ENCODE measurements around the gene POLR1F.
A peak's percentile ranks its signal among the peaks of the same experiment; 100 is the strongest.
"Not testable (repeated sequence)": the region's sequence is repeated elsewhere in the genome, so short reads cannot be mapped to it uniquely, and the experiment has no call there.

The POLR1F gene, protein sequence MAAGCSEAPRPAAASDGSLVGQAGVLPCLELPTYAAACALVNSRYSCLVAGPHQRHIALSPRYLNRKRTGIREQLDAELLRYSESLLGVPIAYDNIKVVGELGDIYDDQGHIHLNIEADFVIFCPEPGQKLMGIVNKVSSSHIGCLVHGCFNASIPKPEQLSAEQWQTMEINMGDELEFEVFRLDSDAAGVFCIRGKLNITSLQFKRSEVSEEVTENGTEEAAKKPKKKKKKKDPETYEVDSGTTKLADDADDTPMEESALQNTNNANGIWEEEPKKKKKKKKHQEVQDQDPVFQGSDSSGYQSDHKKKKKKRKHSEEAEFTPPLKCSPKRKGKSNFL

GRCh38 chr7:19708397-19709248, at the start of gene POLR1F:
TSS of gene POLR1F (minus strand) at chr7:19709037. CDS start at chr7:19709016, 21 bp downstream.
- peak; percentile 90 for DNase-seq

GRCh38 chr7:19754521-19755116, 45.8 kb upstream of the POLR1F start:
- DNase-seq, result no peak

DNA sequence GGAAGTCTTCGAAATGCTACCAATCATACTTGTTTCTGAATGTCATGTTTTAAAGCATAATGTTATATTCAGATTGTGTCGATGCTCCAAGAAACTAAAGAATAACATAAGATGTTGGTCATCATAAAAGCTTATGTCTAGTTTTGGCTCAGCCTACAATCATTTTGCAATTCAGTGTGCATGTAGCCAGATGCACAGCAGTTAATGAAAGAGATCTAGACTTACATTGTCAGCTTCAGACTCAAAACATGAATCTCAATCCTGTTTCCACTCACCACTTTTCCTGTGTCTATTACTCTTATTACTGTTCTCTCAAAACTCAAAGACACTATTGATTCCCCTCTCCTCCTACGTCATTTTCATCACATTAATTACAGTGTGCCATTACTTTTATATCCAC, 43.2 kb upstream of the POLR1F start:
- DNase-seq, result no peak

DNA sequence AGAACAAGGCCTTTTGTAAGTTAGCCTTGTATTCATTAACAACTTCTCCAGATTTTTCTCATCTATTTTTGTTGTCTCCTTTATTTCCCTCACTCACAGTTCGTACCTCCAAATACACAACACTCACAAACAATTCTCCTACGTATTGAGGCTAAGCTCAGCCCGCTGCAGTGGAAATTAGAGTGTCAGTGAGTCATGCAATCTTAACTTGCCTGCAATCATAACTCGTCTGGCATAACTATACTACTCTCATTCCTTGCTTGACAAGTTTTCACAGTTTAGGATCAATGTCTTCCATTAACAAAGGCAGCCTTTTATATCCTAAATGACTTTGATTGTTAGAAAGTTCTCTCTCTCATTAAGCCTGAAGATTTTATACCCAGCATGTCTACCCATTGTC, 40.8 kb upstream of the POLR1F start:
- DNase-seq, result no peak

DNA sequence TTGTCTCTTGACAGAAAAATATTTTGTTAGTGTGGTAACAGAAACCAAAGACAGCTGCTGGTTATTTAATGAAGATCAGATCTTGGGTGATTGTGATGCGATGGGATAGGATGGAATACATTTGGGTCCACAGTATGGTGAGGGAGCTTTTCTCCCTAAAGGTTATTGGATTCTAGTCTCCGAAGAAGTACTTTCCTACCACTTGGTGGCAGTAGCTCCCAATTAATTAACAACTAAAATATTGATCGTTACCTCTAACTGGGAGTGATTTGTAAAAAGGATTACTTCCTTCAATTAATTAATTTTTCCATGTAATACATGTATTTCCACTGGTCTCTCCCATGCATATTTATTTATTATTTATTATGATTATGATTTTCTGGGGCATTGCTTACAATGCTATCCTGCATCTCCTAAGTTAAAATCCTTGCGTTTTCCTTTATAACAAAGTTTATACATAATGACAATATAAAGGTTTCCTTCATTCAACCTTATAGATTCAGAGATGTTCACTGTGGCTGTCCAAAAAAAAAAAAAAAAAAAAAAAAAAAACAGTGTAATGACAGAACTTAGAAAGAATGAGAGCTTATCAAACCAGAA, 39.0 kb upstream of the POLR1F start:
- DNase-seq, result no peak

GRCh38 chr7:19744075-19744474, 35.2 kb upstream of the POLR1F start:
- DNase-seq, result no peak

DNA sequence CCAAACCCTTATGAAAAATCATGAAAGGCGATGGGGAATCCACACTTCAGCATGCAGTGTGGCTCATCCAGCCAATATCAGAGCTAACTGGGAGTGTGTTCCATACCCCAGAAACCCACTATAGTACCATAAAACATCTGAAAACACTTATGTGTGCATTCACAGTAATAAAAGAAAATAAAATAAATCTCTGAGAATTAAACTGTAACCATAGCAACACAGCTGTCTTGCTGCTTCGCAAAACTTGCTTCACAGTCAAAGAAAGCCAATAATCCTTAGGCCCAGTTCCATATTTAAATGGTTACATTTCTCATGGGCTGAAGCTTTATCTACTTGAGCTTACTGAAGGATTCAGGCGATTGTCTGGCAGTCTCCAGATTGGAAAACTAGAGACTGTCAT, 19.9 kb upstream of the POLR1F start:
- no peak for DNase-seq

GRCh38 chr7:19725770-19726169, 16.9 kb upstream of the POLR1F start:
- no peak for DNase-seq

DNA sequence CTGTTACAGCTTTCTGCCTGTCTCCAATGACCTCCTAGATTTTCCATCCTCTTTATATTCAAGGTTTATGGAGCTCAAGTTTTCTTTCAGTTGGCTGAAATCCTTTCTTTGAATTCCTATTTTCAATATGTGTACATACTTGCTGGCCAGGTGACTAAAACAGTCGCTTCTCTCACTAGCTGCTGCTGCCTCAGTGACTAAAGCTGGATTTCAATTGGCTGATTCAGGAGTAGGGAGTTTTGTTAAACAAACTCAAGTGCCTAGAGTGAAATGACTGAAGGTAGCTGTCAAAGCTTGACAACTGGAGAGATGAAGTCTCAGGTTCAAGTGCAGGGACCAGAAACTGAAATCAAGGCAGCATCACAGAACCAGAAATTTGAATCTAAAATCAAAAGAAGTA, 6.7 kb upstream of the POLR1F start:
- DNase-seq, result no peak

DNA sequence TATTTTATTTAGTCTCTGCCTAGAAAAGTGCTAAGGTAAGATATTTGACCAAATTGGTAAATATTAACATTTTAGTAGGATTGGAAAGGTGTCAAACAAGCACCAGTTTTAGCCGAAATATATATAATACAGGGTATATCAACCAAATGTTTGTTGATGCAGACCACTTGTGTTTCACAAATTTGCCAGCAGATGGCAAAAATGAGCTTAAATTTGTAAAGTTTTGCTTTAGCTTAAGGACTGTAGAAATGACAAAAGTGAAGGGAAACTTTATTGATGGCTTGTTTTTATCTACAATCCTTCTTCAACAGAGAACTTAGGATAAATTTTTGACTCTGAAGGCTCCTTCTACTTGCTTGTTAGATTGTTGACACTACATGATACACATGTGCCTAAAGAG, 4.8 kb upstream of the POLR1F start:
- DNase-seq, result peak; percentile 11

GRCh38 chr7:19709249-19709578, 377 bp upstream of the POLR1F start:
- no peak for DNase-seq

GRCh38 chr7:19707240-19707639, 1.6 kb downstream of the POLR1F start:
- no peak for DNase-seq

- DNase-seq, result no peak
Measured at GRCh38 chr7:19705663-19706062, 3.2 kb downstream of the POLR1F start.

DNA sequence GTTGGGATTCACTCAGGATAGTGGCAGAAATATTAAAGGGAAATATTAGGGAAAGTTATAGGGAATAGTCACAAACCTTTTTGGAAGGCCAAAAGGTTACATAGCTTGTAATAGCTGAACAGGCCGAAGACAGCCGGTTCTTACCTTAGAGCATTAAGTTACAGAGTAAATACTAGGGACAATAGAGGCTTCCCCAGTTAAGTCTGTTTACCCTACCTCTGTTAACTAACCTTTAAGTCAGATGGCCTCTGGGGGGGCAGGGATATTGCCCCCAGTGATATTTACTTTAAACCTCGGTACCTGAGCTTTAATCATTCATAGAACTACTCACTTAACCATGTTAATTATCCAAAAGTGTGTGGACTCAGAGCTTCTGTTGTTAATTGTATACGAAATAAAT, 7.4 kb downstream of the POLR1F start:
- no peak for DNase-seq

GRCh38 chr7:19700936-19701335, 7.9 kb downstream of the POLR1F start:
- DNase-seq, result no peak

DNA sequence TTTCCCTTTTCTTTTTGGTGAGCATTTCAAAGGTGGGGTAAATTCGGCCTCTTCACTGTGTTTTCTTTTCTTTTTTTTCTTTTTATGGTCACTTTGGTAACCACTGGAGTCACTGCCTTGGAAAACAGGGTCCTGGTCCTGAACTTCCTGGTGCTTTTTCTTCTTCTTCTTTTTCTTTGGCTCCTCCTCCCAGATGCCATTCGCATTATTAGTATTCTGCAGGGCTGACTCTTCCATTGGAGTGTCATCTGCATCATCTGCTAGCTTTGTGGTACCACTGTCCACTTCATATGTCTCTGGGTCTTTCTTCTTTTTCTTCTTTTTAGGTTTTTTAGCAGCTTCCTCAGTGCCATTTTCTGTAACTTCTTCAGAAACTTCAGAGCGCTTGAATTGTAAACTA, 10.5 kb downstream of the POLR1F start:
- DNase-seq, result no peak

- no peak for DNase-seq
Measured at GRCh38 chr7:19696926-19697325, 11.9 kb downstream of the POLR1F start.

DNA sequence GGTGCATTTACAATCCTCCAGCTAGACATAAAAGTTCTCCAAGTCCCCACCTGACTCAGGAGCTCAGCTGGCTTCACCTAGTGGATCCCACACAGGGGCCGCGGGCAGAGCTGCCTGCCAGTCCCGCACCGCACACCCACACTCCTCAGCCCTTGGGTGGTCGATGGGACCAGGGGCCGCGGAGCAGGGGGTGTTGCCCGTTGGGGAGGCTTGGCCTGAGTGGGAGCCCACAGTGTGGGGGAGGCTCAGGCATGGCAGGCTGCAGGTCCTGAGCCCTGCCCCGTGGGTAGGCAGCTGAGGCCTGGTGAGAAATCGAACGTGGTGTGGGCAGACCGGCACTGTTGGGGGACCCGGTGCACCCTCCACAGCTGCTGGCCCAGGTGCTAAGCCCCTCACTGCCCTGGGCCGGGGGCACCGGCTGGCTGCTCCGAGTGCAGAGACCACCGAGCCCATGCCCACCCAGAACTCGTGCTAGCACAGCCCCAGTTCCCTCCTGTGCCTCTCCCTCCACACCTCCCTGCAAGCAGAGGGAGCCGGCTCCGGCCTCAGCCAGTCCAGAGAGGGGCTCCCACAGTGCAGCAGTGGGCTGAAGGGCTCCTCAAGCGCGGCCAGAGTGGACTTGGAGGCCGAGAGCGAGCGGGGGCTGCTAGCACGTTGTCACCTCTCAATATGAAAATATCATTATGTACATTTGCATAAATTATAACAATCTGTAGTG, 16.6 kb downstream of the POLR1F start:
- no peak for DNase-seq

DNA sequence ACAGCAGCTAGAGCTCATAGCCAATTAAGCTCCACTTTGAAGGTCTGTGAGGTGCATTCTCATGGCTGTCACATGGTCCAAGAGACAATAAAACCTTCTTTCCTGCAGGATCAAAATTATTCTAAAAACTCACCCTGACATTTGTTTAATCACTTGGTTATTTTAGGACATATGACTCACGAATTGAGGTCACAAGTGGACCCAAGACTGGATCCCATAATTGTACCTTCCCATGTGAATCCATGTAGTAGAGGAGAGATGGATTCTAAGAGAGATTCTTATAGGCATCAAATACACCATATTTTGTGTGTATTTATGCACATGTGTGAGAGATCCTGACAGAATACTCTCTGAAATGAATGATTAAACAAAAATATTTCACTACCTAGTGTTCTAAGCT, 18.1 kb downstream of the POLR1F start:
- no peak for DNase-seq

DNA sequence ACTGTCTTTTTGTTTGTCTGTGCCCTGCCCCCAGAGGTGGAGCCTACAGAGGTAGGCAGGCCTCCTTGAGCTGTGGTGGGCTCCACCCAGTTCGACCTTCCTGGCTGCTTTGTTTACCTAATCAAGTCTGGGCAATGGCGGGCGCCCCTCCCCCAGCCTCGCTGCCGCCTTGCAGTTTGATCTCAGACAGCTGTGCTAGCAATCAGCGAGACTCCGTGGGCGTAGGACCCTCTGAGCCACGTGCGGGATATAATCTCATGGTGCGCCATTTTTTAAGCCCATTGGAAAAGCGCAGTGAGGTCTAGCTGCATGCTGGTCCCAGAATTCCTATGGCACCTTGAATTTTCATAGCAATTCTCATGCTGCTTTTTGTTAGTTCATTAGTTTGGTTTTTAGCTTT, 19.7 kb downstream of the POLR1F start:
- not testable (repeated sequence) for DNase-seq

GRCh38 chr7:19681596-19681995, 27.2 kb downstream of the POLR1F start:
- DNase-seq, result no peak

- no peak for DNase-seq
Measured at GRCh38 chr7:19677180-19677579, 31.7 kb downstream of the POLR1F start.

GRCh38 chr7:19675816-19676215, 33.0 kb downstream of the POLR1F start:
- DNase-seq, result no peak
